GM12878 (cell line): Measurements from ENCODE around the gene RIPK4. TPM values are rescaled to one million over a fixed set of nuclear protein-coding genes. Genes with fewer than 3 reads are reported as not detected.

ENCODE experiments used
- ATAC-seq: fragments of 200-7000 bp; cut with Tn5 transposase; 3 replicates; pipeline ENCODE4 v1.9.1; 2020; ENCODE audit warnings: mild to moderate bottlenecking, moderate library complexity
- BruUV-seq: library from RNA; stranded (reverse); fragments of 400-500 nt; replicated peaks from 2 replicates; lab custom pipeline; 2021; lab: Mats Ljungman, UMichigan
- CTCF ChIA-PET: fragments of 300-600 bp; sonication (Branson Sonifier 250); formaldehyde crosslinking; extraction: SDS; loops from one replicate; lab custom pipeline; 2021; ENCODE audit warnings: inconsistent platforms; lab: Yijun Ruan, JAX
- POLR2A ChIA-PET: fragments of 350-600 bp; formaldehyde crosslinking; extraction: SDS; loops from one replicate; lab custom pipeline; 2021; ENCODE audit warnings: inconsistent platforms; lab: Charles Lee
- RAD21 ChIA-PET: fragments of 300-600 bp; sonication (Branson Sonifier 250); formaldehyde crosslinking; loops from one replicate; lab custom pipeline; 2023; ENCODE audit warnings: antibody characterized with exemption; ENCODE audit not compliant: unreplicated experiment; lab: Charles Lee
- SMC1A ChIA-PET: fragments of 300-600 bp; sonication (Branson Sonifier 250); formaldehyde crosslinking; loops from one replicate; lab custom pipeline; 2023; ENCODE audit not compliant: unreplicated experiment, uncharacterized antibody; lab: Charles Lee
- DNase-seq: peaks from one replicate; pipeline ENCODE4 v3.0.0-alpha.2; 2011; ENCODE audit warnings: low read depth, low spot score
- FAIRE-seq: peaks from 3 replicates; lab custom pipeline; 2011; peaks lifted over from hg19 to GRCh38; lab: Jason Lieb, UNC
- H2AFZ ChIP-seq: 2 replicates; pipeline ENCODE4 v1.6.0; 2011; ENCODE audit warnings: low read depth, low read length, control low read depth; ENCODE audit not compliant: control insufficient read depth
- H3K27ac ChIP-seq: 2 replicates; pipeline ENCODE4 v1.5.1; 2011; ENCODE audit warnings: control low read depth; ENCODE audit not compliant: control insufficient read depth, insufficient read depth
- H3K27me3 ChIP-seq, 2 experiments: replicated peaks in 1 of 2; 2 replicates each; pipeline versions ENCODE4 v1.6.0 to v1.6.1; 2011; ENCODE audit warnings: low read length in 1 of 2; ENCODE audit not compliant: control insufficient read depth in 2 of 2, insufficient read depth in 2 of 2
- H3K36me3 ChIP-seq, 2 experiments: 2 replicates each; pipeline ENCODE4 v1.5.1; 2011; ENCODE audit warnings: low read length in 1 of 2; ENCODE audit not compliant: control insufficient read depth in 2 of 2, insufficient read depth in 2 of 2
- H3K4me1 ChIP-seq: 2 replicates; pipeline ENCODE4 v1.6.1; 2011; ENCODE audit warnings: mild to moderate bottlenecking, low read length, moderate library complexity, mixed read lengths; ENCODE audit not compliant: control insufficient read depth, insufficient read depth
- H3K4me2 ChIP-seq: 2 replicates; pipeline ENCODE4 v1.6.0; 2011; ENCODE audit warnings: control low read depth; ENCODE audit not compliant: control insufficient read depth, insufficient read depth
- H3K4me3 ChIP-seq: fragments of 200-600 bp; sonication (generic); 2 replicates; pipeline ENCODE4 v1.5.1; 2016
- H3K79me2 ChIP-seq: 2 replicates; pipeline ENCODE4 v1.6.0; 2011; ENCODE audit warnings: low read length; ENCODE audit not compliant: control insufficient read depth, insufficient read depth
- H3K9ac ChIP-seq: 2 replicates; pipeline ENCODE4 v1.8.0; 2011; ENCODE audit warnings: low read length, control low read depth, mixed read lengths; ENCODE audit not compliant: control insufficient read depth, insufficient read depth
- H3K9me3 ChIP-seq: replicated peaks from 3 replicates; pipeline ENCODE4 v1.5.1; 2011; ENCODE audit warnings: mild to moderate bottlenecking, low read length; ENCODE audit not compliant: control insufficient read depth, insufficient read depth
- H4K20me1 ChIP-seq: 2 replicates; pipeline ENCODE4 v1.6.0; 2011; ENCODE audit not compliant: control insufficient read depth, insufficient read depth
- BACH1 ChIP-seq: fragments of 450-650 bp; IDR thresholded peaks from 2 replicates; pipeline ENCODE4 v1.6.1; 2017; ENCODE audit warnings: mild to moderate bottlenecking, borderline replicate concordance
- EZH2 ChIP-seq: IDR thresholded peaks from 2 replicates; pipeline ENCODE4 v1.6.1; 2012; ENCODE audit warnings: low read depth, mild to moderate bottlenecking, control low read depth, inconsistent platforms, low read length, borderline replicate concordance; ENCODE audit not compliant: control insufficient read depth
- HDAC2 ChIP-seq: fragments of 200-600 bp; sonication (generic); IDR thresholded peaks from 2 replicates; pipeline ENCODE4 v1.6.1; 2017
- MAX ChIP-seq: IDR thresholded peaks from 2 replicates; pipeline ENCODE4 v1.6.1; 2012; ENCODE audit warnings: low read depth, low read length, improper control_type of control experiment
- MEF2B ChIP-seq: fragments of 450-650 bp; IDR thresholded peaks from 2 replicates; pipeline ENCODE4 v1.6.1; 2018; ENCODE audit warnings: mild to moderate bottlenecking, moderate library complexity; ENCODE audit not compliant: partially characterized antibody, poor library complexity, severe bottlenecking
- NBN ChIP-seq: fragments of 450-650 bp; IDR thresholded peaks from 2 replicates; pipeline ENCODE4 v1.6.1; 2016
- NFYA ChIP-seq: IDR thresholded peaks from 2 replicates; pipeline ENCODE4 v1.6.1; 2011; ENCODE audit warnings: low read depth, mild to moderate bottlenecking, low read length, improper control_type of control experiment, borderline replicate concordance
- POU2F2 ChIP-seq: IDR thresholded peaks from 3 replicates; pipeline ENCODE4 v1.6.1; 2011; ENCODE audit warnings: low read depth, mild to moderate bottlenecking, low read length, borderline replicate concordance
- RAD21 ChIP-seq: IDR thresholded peaks from 2 replicates; pipeline ENCODE4 v1.6.1; 2011; ENCODE audit warnings: mild to moderate bottlenecking, low read depth, low read length, moderate library complexity; ENCODE audit not compliant: insufficient read depth
- RELA ChIP-seq: fragments of 450-650 bp; IDR thresholded peaks from 2 replicates; pipeline ENCODE4 v1.8.0; 2014; ENCODE audit warnings: borderline replicate concordance; ENCODE audit not compliant: partially characterized antibody
- SMAD5 ChIP-seq: IDR thresholded peaks from 2 replicates; pipeline ENCODE4 v1.6.1; 2016; ENCODE audit warnings: antibody characterized with exemption, low read depth
- STAT1 ChIP-seq: fragments of 450-650 bp; conservative IDR thresholded peaks from 2 replicates; pipeline ENCODE4 v1.6.1; 2014; ENCODE audit warnings: antibody characterized with exemption, mild to moderate bottlenecking
- TCF12 ChIP-seq: IDR thresholded peaks from 2 replicates; pipeline ENCODE4 v1.6.1; 2011; ENCODE audit warnings: low read depth, mild to moderate bottlenecking, low read length
- TCF3 ChIP-seq: IDR thresholded peaks from 2 replicates; pipeline ENCODE4 v1.6.1; 2012; ENCODE audit warnings: low read depth, mild to moderate bottlenecking, low read length, borderline replicate concordance; ENCODE audit not compliant: insufficient read depth
- TCF7 ChIP-seq: IDR thresholded peaks from 2 replicates; pipeline ENCODE4 v1.6.1; 2014; ENCODE audit warnings: antibody characterized with exemption, borderline replicate concordance
- ZNF24 ChIP-seq: fragments of 450-650 bp; IDR thresholded peaks from 2 replicates; pipeline ENCODE4 v1.6.1; 2017; ENCODE audit warnings: antibody characterized with exemption, mild to moderate bottlenecking
- WGBS: methylation state at CpG from one replicate; pipeline ENCODE4 v1.1.6; 2016; ENCODE audit warnings: low lambda C conversion rate; ENCODE audit not compliant: insufficient replicate concordance, insufficient coverage; ENCODE audit errors: missing lambda C conversion rate; 5-methylcytosine and 5-hydroxymethylcytosine counted together
- in situ Hi-C: fragments of 300-500 bp; cut with MboI; formaldehyde crosslinking; loops from 9 replicates; pipeline ENCODE4 v1.14.3; 2018; ENCODE audit warnings: mixed read lengths
- intact Hi-C: fragments of 100-400 bp; cut with micrococcal nuclease; formaldehyde crosslinking; loops from one replicate; pipeline ENCODE4 v1.14.2; 2022; ENCODE audit not compliant: unreplicated experiment
- polyA plus RNA-seq, 11 experiments: library from polyadenylated mRNA; depleted of rRNA in 4 of 11; unstranded in 6 of 11; stranded (reverse) in 5 of 11; fragments of >200 nt; fragmentation: Nextera tagmentation in 4 of 11; fragmentation: Illumina TruSeq in 1 of 11; extraction: Ambion mirVana in 4 of 11; extraction: Trizol in 1 of 11; gene quantifications; 1 replicate in 1 of 11; 2 replicates in 10 of 11; pipeline versions ENCODE4 v1.2.1 to v1.2.3, GENCODE V29; 2011 to 2016; ENCODE audit warnings: inconsistent platforms in 2 of 11, missing spikeins in 2 of 11, low read depth in 1 of 11
- total RNA-seq, 4 experiments: library from RNA; depleted of rRNA in 3 of 4; stranded (reverse); fragments of >200 nt in 3 of 4; fragmentation: Illumina TruSeq in 1 of 4; extraction: Trizol in 1 of 4; gene quantifications; 2 replicates each; pipeline versions ENCODE4 v1.2.1 to v1.2.3, GENCODE V29; 2013 to 2021
- TF ChIP-seq, protein P1 (sequence below): fragments of 450-650 bp; formaldehyde crosslinking; IDR thresholded peaks from 2 replicates; pipeline ENCODE4 v1.5.0; 2022; ENCODE audit warnings: mild to moderate bottlenecking, missing genetic modification characterization

Gene RIPK4
- total and polyA plus RNA-seq, 10 of the 15 experiments (the other 5 are each of a cell fraction or from before 2014, with no cell fraction given), result 0.05 TPM; not detected in 9

GRCh38 chr21:41813226-41813625, 46.4 kb upstream of the RIPK4 start:
- FAIRE-seq (no peak), DNase-seq (no peak), ATAC-seq (no peak)
- Histone ChIP-seq H3K9me3 (no peaks in the 10 kb centered on the region), H3K27ac (no peak overlapping the region), H3K79me2 (no peaks in the 10 kb centered on the region), H3K9ac (no peak overlapping the region), H4K20me1 (no peaks in the 10 kb centered on the region), H3K36me3 (peaks cover 20 to 22% of the 10 kb centered on the region in 2 experiments; a peak in 3 of 4 replicates), H2AFZ (no peak overlapping the region), H3K27me3 (no peaks in the 10 kb centered on the region), H3K4me3 (no peak overlapping the region), H3K4me2 (no peak overlapping the region), H3K4me1 (peaks cover 5% of the 10 kb centered on the region; the same call in 1 of the 2 replicates)
- SMC1A ChIA-PET, result no interaction called here
- TF ChIP-seq RELA (no peak), BACH1 (no peak), HDAC2 (no peak), POU2F2 (no peak), EZH2 (no peak), STAT1 (no peak), SMAD5 (no peak), MEF2B (no peak)
- RAD21 ChIA-PET, result no interaction called here
- POLR2A ChIA-PET, result no interaction called here
- 99% methylated on average over 10 of the region's 11 CpGs for WGBS
- CTCF ChIA-PET, result no interaction called here
- intact Hi-C loops, result no loop called here
- BruUV-seq, result no TSS peak
- in situ Hi-C loops, result no loop called here

DNA sequence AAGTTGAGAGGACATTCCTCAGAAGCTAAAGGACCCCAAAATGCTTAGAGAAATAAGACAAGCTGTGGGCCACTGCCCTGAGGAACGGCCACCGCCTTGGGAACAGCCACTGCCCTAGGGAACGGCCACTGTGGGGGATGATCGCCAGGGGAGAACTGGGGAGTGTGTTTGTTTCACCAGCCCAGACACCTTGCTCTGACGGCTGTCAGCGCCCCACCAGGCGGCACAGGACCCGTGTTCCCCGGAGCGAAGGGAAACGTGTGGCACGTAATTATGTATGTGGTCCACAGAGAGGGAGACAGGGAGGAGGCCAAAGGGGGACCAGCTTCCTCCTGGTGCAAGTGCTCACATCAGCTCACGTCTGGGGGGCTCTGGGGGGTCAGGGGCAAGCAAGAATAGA, 45.8 kb upstream of the RIPK4 start:
- POLR2A ChIA-PET, result no interaction called here
- no peaks in the 10 kb centered on the region for H3K79me2 ChIP-seq
- WGBS, result 96% methylated on average over 13 of the region's 13 CpGs
- no peak overlapping the region for H3K4me3 ChIP-seq
- no peaks in the 10 kb centered on the region for H4K20me1 ChIP-seq
- no peak overlapping the region for H2AFZ ChIP-seq
- H3K27ac ChIP-seq, result no peak overlapping the region
- peaks cover 5% of the 10 kb centered on the region; the same call in 1 of the 2 replicates for H3K4me1 ChIP-seq
- RAD21 ChIA-PET, result no interaction called here
- no peak overlapping the region for H3K4me2 ChIP-seq
- H3K9me3 ChIP-seq, result no peaks in the 10 kb centered on the region
- DNase-seq (no peak), ATAC-seq (no peak), FAIRE-seq (no peak)
- CTCF ChIA-PET, result no interaction called here
- intact Hi-C loops, result no loop called here
- SMC1A ChIA-PET, result no interaction called here
- in situ Hi-C loops, result no loop called here
- peaks cover 23 to 25% of the 10 kb centered on the region in 2 experiments; a peak in 3 of 4 replicates for H3K36me3 ChIP-seq
- no peaks in the 10 kb centered on the region for H3K27me3 ChIP-seq
- BruUV-seq, result no TSS peak
- no peak overlapping the region for H3K9ac ChIP-seq
- TF ChIP-seq, protein P1, sequence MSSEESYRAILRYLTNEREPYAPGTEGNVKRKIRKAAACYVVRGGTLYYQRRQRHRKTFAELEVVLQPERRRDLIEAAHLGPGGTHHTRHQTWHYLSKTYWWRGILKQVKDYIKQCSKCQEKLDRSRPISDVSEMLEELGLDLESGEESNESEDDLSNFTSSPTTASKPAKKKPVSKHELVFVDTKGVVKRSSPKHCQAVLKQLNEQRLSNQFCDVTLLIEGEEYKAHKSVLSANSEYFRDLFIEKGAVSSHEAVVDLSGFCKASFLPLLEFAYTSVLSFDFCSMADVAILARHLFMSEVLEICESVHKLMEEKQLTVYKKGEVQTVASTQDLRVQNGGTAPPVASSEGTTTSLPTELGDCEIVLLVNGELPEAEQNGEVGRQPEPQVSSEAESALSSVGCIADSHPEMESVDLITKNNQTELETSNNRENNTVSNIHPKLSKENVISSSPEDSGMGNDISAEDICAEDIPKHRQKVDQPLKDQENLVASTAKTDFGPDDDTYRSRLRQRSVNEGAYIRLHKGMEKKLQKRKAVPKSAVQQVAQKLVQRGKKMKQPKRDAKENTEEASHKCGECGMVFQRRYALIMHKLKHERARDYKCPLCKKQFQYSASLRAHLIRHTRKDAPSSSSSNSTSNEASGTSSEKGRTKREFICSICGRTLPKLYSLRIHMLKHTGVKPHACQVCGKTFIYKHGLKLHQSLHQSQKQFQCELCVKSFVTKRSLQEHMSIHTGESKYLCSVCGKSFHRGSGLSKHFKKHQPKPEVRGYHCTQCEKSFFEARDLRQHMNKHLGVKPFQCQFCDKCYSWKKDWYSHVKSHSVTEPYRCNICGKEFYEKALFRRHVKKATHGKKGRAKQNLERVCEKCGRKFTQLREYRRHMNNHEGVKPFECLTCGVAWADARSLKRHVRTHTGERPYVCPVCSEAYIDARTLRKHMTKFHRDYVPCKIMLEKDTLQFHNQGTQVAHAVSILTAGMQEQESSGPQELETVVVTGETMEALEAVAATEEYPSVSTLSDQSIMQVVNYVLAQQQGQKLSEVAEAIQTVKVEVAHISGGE, result no peak
- TF ChIP-seq MAX (no peak), NBN (no peak), TCF7 (no peak), TCF12 (no peak), TCF3 (no peak), RAD21 (no peak), NFYA (no peak), ZNF24 (no peak)
